Endometrial microvascular endothelial cells (primary cell): ENCODE data around the gene MKNK2. TPM values are rescaled to one million over a fixed set of nuclear protein-coding genes. Genes with fewer than 3 reads are reported as not detected.

Source experiments
- in situ Hi-C: cut with HindIII; loops from 2 replicates; pipeline ENCODE4 v1.10.0; 2017; ENCODE audit warnings: low sequenced_read_pairs, low pct_unique_long_range_greater_than_20kb; ENCODE audit errors: inconsistent ontology term
- total RNA-seq: library from RNA; depleted of rRNA; stranded (reverse); fragments of >200 nt; gene quantifications from one replicate; pipeline ENCODE4 v1.2.3, GENCODE V29; 2015; ENCODE audit errors: inconsistent ontology term

MKNK2 gene
- total RNA-seq, 1 donor from 2014 or later = 111 TPM

GRCh38 chr19:2081873-2082810 lies 31.1 kb upstream of the MKNK2 start:
- in situ Hi-C loops = no loop called here

GRCh38 chr19:2080336-2080988 lies 29.4 kb upstream of the MKNK2 start:
- in situ Hi-C loops = no loop called here

GRCh38 chr19:2079865-2080301 lies 28.8 kb upstream of the MKNK2 start:
- in situ Hi-C loops = no loop called here

- in situ Hi-C loops = no loop called here
Measured at GRCh38 chr19:2079076-2079864, 28.2 kb upstream of the MKNK2 start.

- in situ Hi-C loops = no loop called here
Measured at GRCh38 chr19:2077833-2078619, 27.0 kb upstream of the MKNK2 start.

GRCh38 chr19:2077398-2077797 lies 26.4 kb upstream of the MKNK2 start:
- in situ Hi-C loops = no loop called here

GRCh38 chr19:2076526-2076944 lies 25.5 kb upstream of the MKNK2 start:
- in situ Hi-C loops = no loop called here

- in situ Hi-C loops = no loop called here
Measured at GRCh38 chr19:2072757-2073551, 21.9 kb upstream of the MKNK2 start.

GRCh38 chr19:2070986-2071673 lies 20.1 kb upstream of the MKNK2 start:
- in situ Hi-C loops = no loop called here

- in situ Hi-C loops = no loop called here
Measured at GRCh38 chr19:2070436-2070827, 19.4 kb upstream of the MKNK2 start.

GRCh38 chr19:2064788-2065524 lies 13.9 kb upstream of the MKNK2 start:
- in situ Hi-C loops = no loop called here

GRCh38 chr19:2064395-2064787 lies 13.3 kb upstream of the MKNK2 start:
- in situ Hi-C loops = no loop called here

GRCh38 chr19:2063824-2064223 lies 12.8 kb upstream of the MKNK2 start:
- in situ Hi-C loops = no loop called here

GRCh38 chr19:2062770-2063169 lies 11.7 kb upstream of the MKNK2 start:
- in situ Hi-C loops = no loop called here

GRCh38 chr19:2062389-2062729 lies 11.3 kb upstream of the MKNK2 start:
- in situ Hi-C loops = no loop called here

GRCh38 chr19:2061495-2062388 lies 10.7 kb upstream of the MKNK2 start:
- in situ Hi-C loops = no loop called here
